GM10847 (cell line): Measurements from ENCODE around the gene PGBD2.

Experiments used
- POLR2A ChIP-seq: IDR thresholded peaks from 2 replicates; pipeline ENCODE4 v1.6.1; 2011; ENCODE audit not compliant: insufficient read length; ENCODE audit errors: extremely low read depth

The PGBD2 gene

DNA sequence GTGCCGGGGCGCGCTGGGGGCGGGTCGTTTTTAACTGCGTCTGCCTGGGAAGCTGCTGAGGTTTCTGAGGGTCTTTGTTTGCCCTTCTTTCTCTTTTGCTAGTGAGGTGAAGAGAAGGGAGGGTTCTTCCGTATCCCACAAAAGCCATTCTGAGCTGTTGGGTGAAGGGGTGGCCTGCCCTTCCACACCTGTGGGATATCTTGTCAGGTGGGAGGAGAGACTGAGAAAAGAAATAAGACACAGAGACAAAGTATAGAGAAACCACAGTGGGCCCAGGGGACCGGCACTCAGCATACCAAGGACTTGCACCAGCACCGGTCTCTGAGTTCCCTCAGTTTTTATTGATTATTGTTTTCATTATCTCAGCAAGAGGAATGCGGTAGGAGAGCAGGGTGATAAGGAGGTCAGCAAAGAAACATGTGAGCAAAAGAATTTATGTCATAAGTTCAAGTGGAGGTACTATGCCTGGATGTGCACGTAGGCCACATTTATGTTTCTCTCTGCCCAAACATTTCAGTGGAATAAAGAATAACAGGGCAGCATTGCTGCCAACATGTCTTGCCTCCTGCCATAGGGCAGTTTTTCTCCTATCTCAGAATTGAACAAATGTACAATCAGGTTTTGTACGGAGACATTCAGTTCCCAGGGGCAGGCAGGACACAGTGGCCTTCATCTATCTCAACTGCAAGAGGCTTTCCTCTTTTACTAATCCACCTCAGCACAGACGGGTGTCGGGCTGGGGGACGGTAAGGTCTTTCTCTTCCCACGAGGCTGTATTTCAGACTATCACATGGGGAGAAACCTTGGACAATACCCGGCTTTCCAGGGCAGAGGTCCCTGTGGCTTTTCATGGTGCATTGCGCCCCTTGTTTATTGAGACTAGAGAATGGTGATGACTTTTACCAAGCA lies 972 bp downstream of the PGBD2 start:
- TF ChIP-seq POLR2A, result no peak

DNA sequence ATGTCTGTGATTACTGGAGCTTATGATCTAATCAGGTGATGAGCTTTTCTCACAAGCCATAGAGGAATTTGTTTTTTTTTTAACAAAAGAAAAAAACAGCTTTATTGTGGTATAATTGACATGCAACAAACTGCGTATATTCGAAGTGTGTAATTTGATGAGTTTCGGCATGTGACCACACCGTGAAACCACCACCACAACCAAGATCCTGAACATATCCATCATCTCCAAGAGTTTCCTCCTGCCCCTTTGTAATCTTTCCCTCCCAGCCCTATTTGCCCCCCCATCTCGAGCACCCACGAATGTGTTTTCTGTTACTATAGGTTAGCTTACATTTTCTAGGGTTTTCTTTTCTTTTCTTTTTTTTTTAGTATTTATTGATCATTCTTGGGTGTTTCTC lies 4.7 kb downstream of the PGBD2 start:
- no peak for TF ChIP-seq POLR2A

DNA sequence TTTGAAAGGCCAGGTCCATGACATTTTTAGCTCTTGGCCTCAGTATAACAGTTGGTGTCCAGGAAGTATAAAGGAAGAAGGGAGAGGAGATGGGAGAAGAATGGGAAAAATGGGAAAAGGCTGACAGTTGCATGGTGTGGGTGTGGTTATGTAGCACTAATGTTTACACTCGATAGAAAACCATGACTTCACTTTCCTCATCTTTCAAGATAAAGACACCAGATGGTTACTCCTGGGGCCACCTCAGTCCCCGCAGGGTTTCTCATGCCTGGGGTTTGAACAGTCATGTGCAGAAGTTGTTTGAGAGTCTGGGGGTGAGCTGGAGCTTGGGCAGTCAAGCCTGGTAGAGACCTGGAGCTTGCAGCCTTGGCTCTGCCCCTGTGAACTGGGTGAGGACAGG lies 7.9 kb downstream of the PGBD2 start:
- TF ChIP-seq POLR2A, result no peak

DNA sequence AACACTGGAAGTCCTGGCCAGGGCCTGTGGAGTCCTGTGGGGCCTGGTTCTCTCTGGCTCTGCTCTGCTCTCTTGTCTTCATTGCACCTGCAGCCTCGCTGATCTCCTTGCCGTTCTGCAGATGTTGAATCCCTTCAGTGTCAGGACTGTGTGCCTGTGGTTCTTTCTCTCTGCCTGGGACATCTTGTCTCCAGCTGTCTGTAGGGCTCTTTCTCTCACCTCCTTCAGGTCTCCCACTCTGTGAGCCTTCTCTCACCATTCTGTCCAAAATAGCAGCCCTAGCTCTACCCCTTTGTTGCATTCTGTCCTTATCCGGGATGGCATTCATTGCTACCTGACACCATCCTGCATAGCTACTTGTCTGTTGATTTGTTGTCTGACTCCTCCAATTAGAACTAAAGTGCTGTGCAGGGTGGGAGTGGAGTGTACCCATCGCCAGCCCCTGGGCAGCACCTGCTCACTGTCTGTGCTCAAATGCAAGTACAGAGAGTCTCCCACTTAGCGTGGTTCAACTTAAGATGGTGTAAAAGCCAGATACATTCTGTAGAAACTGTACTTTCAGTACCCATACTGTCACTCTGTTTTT lies 8.9 kb downstream of the PGBD2 start:
- TF ChIP-seq POLR2A, result no peak

DNA sequence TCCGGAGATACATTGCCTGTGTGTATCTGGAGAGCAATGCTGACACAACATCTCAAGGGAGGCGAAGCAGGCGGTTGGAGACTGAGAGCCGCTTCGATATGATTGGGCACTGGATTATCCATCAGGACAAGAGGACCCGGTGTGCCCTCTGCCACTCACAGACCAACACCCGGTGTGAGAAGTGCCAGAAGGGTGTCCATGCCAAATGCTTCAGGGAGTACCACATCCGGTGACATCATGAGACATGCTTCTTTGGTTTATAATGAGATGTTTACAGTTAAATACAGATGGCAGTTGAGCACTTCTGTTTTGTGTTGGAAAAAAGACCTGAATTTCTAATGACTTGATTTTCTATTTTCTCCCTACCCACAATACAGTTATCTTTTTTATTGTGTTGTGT lies 12.1 kb downstream of the PGBD2 start:
- TF ChIP-seq POLR2A, result no peak

GRCh38 chr1:248923352-248924338 lies 17.6 kb downstream of the PGBD2 start:
- no peak for TF ChIP-seq POLR2A

- TF ChIP-seq POLR2A, result no peak
Observed at GRCh38 chr1:248924696-248925532, 18.9 kb downstream of the PGBD2 start.

DNA sequence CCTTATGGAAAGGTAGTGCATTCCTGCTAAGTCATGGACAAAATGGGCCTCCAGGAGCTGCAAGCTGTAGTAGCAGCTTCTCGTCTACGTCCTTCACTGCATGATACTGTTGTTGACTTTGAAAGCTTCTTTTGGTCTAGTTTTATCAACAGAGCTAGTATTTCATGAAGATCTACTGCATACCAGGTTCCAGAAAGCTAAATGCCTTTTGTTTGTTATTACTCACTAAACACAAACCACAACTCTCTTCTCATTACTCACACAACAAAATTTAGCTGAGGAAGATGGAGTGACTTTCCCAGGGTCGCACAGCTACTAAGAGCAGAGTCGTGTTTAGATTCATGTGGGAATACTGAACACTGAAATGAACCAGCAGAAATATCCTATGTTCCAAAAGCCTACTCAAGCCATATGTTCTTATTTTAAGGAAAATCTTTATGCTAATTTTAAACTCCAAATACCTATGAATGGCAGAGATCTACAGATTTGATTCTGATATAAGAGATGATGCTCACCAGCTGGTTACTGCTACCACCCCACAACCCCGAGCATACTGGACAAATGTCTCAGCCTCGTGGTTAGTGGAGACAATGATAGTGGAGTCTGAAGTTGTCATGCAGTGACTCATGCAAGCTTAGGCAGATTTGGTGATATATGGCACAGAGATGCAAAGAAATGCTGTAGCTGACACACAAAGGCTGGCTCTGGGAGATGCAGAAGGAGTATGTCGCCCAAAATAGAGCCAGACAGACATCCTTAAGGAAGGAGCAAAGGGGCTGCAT lies 20.6 kb downstream of the PGBD2 start:
- no peak for TF ChIP-seq POLR2A
